BJ (cell line): ENCODE data around the gene ZNF280D. TPM values are rescaled to one million over a fixed set of nuclear protein-coding genes. Genes with fewer than 3 reads are reported as not detected.

ENCODE experiments used
- CTCF ChIA-PET: fragments of 350-600 bp; formaldehyde crosslinking; extraction: SDS; loops from one replicate; lab custom pipeline; 2021; ENCODE audit warnings: antibody characterized with exemption, inconsistent platforms; lab: Yijun Ruan, JAX
- POLR2A ChIA-PET: fragments of 300-600 bp; sonication (Branson Sonifier 250); formaldehyde crosslinking; extraction: SDS; loops from one replicate; lab custom pipeline; 2021; ENCODE audit warnings: antibody characterized with exemption; lab: Charles Lee
- DNase-seq: peaks from one replicate; pipeline ENCODE4 v3.0.0-alpha.2; 2011; ENCODE audit warnings: low read depth
- H3K27me3 ChIP-seq: 2 replicates; pipeline ENCODE4 v1.6.0; 2011; ENCODE audit warnings: low read length; ENCODE audit not compliant: control insufficient read depth, insufficient read depth
- H3K36me3 ChIP-seq: 2 replicates; pipeline ENCODE4 v1.5.1; 2011; ENCODE audit warnings: low read length; ENCODE audit not compliant: control insufficient read depth, insufficient read depth
- H3K4me3 ChIP-seq: 2 replicates; pipeline ENCODE4 v1.5.1; 2011; ENCODE audit warnings: low read depth, mild to moderate bottlenecking, control low read depth, low read length
- CTCF ChIP-seq: IDR thresholded peaks from 2 replicates; pipeline ENCODE4 v1.5.1; 2011; ENCODE audit warnings: low read depth, mild to moderate bottlenecking, control low read depth, inconsistent platforms, low read length, moderate library complexity; ENCODE audit not compliant: insufficient read depth
- polyA plus RNA-seq: library from polyadenylated mRNA; depleted of rRNA; stranded (reverse); fragments of >200 nt; gene quantifications from 2 replicates; pipeline ENCODE4 v1.2.3, GENCODE V29; 2011

The ZNF280D gene
- polyA plus RNA-seq, 1 experiment = 4.0 TPM

GRCh38 chr15:56660943-56661342 is 72.4 kb downstream of the ZNF280D start:
- ChIA-PET POLR2A (no interaction called here), CTCF (interaction anchor here (0.6 kb wide), 1 partner anchor 51 kb away, joined by 3 read pairs; no protein-coding TSS in a partner anchor)
- Histone ChIP-seq H3K36me3 (peaks cover 2% of the 10 kb centered on the region; the same call in 1 of the 2 replicates), H3K27me3 (no peaks in the 10 kb centered on the region), H3K4me3 (no peak overlapping the region)
- no peak for DNase-seq
- no peak for TF ChIP-seq CTCF

GRCh38 chr15:56659197-56659596 is 74.1 kb downstream of the ZNF280D start:
- no peak for DNase-seq
- ChIA-PET POLR2A (no interaction called here), CTCF (interaction anchor here (0.7 kb wide), 1 partner anchor 318 kb away, joined by 3 read pairs; no protein-coding TSS in a partner anchor)
- no peaks in the 10 kb centered on the region for H3K36me3 ChIP-seq
- H3K27me3 ChIP-seq = no peaks in the 10 kb centered on the region
- TF ChIP-seq CTCF = no peak
- H3K4me3 ChIP-seq = no peak overlapping the region

GRCh38 chr15:56654624-56655023 is 78.7 kb downstream of the ZNF280D start:
- Histone ChIP-seq H3K4me3 (no peak overlapping the region), H3K27me3 (no peaks in the 10 kb centered on the region), H3K36me3 (no peaks in the 10 kb centered on the region)
- no peak for DNase-seq
- ChIA-PET POLR2A (no interaction called here), CTCF (interaction anchor here (1.0 kb wide), 1 partner anchor 215 kb away, joined by 3 read pairs; no protein-coding TSS in a partner anchor)
- no peak for TF ChIP-seq CTCF

- Histone ChIP-seq H3K4me3 (no peak overlapping the region), H3K27me3 (no peaks in the 10 kb centered on the region), H3K36me3 (no peaks in the 10 kb centered on the region)
- ChIA-PET POLR2A (no interaction called here), CTCF (interaction anchor here (1.0 kb wide), 1 partner anchor 215 kb away, joined by 3 read pairs; no protein-coding TSS in a partner anchor)
- no peak for DNase-seq
- no peak for TF ChIP-seq CTCF
Measured at GRCh38 chr15:56654216-56654615, 79.1 kb downstream of the ZNF280D start.

GRCh38 chr15:56653787-56654186 is 79.5 kb downstream of the ZNF280D start:
- TF ChIP-seq CTCF = no peak
- ChIA-PET POLR2A (no interaction called here), CTCF (no interaction called here)
- no peak overlapping the region for H3K4me3 ChIP-seq
- H3K27me3 ChIP-seq = no peaks in the 10 kb centered on the region
- no peak for DNase-seq
- H3K36me3 ChIP-seq = no peaks in the 10 kb centered on the region
